NB4 (cell line): ENCODE data around the gene REEP6.

Experiments
- MYC ChIP-seq: IDR thresholded peaks from 2 replicates; pipeline ENCODE4 v1.6.1; 2011; ENCODE audit warnings: low read depth, low read length
- POLR2A ChIP-seq: IDR thresholded peaks from 2 replicates; pipeline ENCODE4 v1.6.1; 2011; ENCODE audit warnings: mild to moderate bottlenecking; ENCODE audit not compliant: insufficient read length; ENCODE audit errors: extremely low read depth
- TF ChIP-seq, protein P1 (sequence below): IDR thresholded peaks from one replicate; pipeline ENCODE4 v1.5.1; 2012; ENCODE audit warnings: low read depth, low read length

DNA sequence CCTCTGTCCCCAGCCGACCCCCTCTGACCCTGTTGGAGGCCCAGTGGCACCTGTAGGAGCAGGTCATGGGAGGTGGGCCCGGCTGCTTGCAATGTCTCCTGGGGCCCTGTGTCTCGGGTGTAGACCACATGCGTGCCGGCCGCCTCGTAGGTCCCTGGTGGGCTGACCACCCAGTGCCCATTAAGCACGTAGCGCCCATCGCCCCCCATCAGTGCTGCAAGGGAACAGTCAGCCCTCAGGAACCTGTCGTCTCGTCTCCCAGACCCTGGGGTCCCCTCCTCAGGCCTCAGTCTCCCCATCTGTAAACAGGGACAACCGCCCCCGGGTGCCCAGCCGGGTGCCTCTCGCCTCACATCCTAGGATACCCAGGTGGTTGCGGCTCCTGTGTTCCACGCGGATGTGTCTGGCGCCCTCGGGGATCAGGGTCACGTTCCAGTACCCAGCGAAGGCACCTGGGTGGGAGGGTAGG lies 16.2 kb downstream of the REEP6 start:
- TF ChIP-seq, protein P1, sequence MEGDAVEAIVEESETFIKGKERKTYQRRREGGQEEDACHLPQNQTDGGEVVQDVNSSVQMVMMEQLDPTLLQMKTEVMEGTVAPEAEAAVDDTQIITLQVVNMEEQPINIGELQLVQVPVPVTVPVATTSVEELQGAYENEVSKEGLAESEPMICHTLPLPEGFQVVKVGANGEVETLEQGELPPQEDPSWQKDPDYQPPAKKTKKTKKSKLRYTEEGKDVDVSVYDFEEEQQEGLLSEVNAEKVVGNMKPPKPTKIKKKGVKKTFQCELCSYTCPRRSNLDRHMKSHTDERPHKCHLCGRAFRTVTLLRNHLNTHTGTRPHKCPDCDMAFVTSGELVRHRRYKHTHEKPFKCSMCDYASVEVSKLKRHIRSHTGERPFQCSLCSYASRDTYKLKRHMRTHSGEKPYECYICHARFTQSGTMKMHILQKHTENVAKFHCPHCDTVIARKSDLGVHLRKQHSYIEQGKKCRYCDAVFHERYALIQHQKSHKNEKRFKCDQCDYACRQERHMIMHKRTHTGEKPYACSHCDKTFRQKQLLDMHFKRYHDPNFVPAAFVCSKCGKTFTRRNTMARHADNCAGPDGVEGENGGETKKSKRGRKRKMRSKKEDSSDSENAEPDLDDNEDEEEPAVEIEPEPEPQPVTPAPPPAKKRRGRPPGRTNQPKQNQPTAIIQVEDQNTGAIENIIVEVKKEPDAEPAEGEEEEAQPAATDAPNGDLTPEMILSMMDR, result no peak
- TF ChIP-seq POLR2A (no peak), MYC (no peak)
